Peyer's patch (tissue), 4 donors: ENCODE measurements around the gene VWA5B1.

Source experiments
- POLR2A ChIP-seq, 2 donors: fragments of 450-650 bp; IDR thresholded peaks; one replicate each; pipeline ENCODE4 v1.5.1; 2017; ENCODE audit warnings: antibody characterized with exemption in 2 of 2, mild to moderate bottlenecking in 2 of 2, moderate library complexity in 2 of 2
- TF ChIP-seq, protein P1 (sequence below), 6 experiments: fragments of 450-650 bp in 4 of 6; fragments of 200-600 bp in 2 of 6; sonication (generic) in 1 of 6; IDR thresholded peaks; one replicate each; pipeline ENCODE4 v1.5.1; 2017 to 2019; ENCODE audit warnings: antibody characterized with exemption in 6 of 6, mild to moderate bottlenecking in 3 of 6, moderate library complexity in 1 of 6

DNA sequence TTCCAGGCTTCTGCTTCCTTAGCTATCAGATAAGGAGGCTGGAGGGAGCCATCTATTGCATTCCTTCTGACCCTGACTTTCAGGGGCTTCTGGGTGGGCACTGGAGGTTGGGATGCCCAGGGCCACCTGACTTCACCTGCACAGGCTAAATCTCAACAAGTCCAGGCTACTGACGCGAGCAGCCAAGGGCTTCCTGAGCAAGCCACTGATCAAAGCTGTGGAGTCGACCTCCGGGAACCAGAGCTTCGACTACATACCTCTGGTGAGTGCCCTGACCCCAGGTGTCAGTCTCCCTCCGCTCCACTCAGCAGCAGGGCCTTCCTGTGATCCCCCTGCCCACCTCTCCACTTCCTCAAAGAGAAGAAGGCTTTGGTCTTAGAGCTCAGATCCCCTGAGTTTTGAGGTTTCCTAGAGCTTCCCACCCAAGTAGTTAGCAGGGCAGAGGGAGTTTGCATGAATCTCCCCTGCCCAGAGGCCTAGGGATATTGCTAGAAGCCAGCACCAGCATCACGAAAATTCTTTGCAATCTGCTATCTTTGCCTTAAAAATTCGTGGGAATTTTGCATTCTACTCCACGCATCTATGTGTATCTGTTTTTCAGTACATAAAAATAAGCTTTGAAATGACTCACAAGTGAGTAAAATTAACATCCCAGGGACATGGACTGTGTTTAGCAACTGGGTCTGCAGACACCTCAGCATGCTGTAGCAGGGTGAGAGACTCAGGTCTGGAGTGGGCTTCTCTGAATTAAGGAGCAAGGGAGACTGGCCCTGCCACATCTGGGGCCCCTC, 61.4 kb downstream of the VWA5B1 start:
- TF ChIP-seq, protein P1, sequence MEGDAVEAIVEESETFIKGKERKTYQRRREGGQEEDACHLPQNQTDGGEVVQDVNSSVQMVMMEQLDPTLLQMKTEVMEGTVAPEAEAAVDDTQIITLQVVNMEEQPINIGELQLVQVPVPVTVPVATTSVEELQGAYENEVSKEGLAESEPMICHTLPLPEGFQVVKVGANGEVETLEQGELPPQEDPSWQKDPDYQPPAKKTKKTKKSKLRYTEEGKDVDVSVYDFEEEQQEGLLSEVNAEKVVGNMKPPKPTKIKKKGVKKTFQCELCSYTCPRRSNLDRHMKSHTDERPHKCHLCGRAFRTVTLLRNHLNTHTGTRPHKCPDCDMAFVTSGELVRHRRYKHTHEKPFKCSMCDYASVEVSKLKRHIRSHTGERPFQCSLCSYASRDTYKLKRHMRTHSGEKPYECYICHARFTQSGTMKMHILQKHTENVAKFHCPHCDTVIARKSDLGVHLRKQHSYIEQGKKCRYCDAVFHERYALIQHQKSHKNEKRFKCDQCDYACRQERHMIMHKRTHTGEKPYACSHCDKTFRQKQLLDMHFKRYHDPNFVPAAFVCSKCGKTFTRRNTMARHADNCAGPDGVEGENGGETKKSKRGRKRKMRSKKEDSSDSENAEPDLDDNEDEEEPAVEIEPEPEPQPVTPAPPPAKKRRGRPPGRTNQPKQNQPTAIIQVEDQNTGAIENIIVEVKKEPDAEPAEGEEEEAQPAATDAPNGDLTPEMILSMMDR (IDR thresholded peaks at IDR 0.05): no peak
- no peak for TF ChIP-seq POLR2A (IDR thresholded peaks at IDR 0.05)
